ENCODE measurements around the gene CFI. TPM values are rescaled to one million over a fixed set of nuclear protein-coding genes. Genes with fewer than 3 reads are reported as not detected.

Gene CFI
- not detected for polyA plus RNA-seq (2012; ENCODE audit: insufficient read depth, insufficient read length, low read depth)

GRCh38 chr4:109801895-109802319 is at the start of gene CFI:
CFI (minus strand) TSS chr4:109801999; CDS start chr4:109801971, 28 bp downstream.
- Histone ChIP-seq H3K4me3 (ENCODE audit: low read depth, low read length) (no peak within 1 kb of the TSS), H3K36me3 (no peaks in the 10 kb centered on the region), H3K9me3 (no peaks in the 10 kb centered on the region), H3K27me3 (no peaks in the 10 kb centered on the region), H3K4me1 (no peaks in the 10 kb centered on the region)
- no peak for DNase-seq
- no peak for TF ChIP-seq CTCF (IDR thresholded peaks at IDR 0.05; ENCODE audit: low read depth, low read length)

- Histone ChIP-seq H3K4me3 (ENCODE audit: low read depth, low read length) (no peak overlapping the region), H3K9me3 (no peaks in the 10 kb centered on the region), H3K27me3 (peaks cover 10% of the 10 kb centered on the region), H3K36me3 (no peaks in the 10 kb centered on the region), H3K4me1 (no peaks in the 10 kb centered on the region)
- no peak for DNase-seq
- no peak for TF ChIP-seq CTCF (IDR thresholded peaks at IDR 0.05; ENCODE audit: low read depth, low read length)
These were observed 48.8 kb upstream of the CFI start for GRCh38 chr4:109850601-109851000.

- Histone ChIP-seq H3K27me3 (peaks cover 10% of the 10 kb centered on the region), H3K9me3 (no peaks in the 10 kb centered on the region), H3K4me3 (ENCODE audit: low read depth, low read length) (no peak overlapping the region), H3K36me3 (no peaks in the 10 kb centered on the region), H3K4me1 (no peaks in the 10 kb centered on the region)
- TF ChIP-seq CTCF (IDR thresholded peaks at IDR 0.05; ENCODE audit: low read depth, low read length), result no peak
- no peak for DNase-seq
These were observed 46.7 kb upstream of the CFI start for GRCh38 chr4:109848501-109848900.

GRCh38 chr4:109847896-109848442 is 46.2 kb upstream of the CFI start, which contains the start of gene LRIT3:
LRIT3 (plus strand) TSS chr4:109848107; CDS start chr4:109848202, 95 bp downstream.
- Histone ChIP-seq H3K4me1 (no peaks in the 10 kb centered on the region), H3K9me3 (no peaks in the 10 kb centered on the region), H3K27me3 (peaks cover 10% of the 10 kb centered on the region), H3K4me3 (ENCODE audit: low read depth, low read length) (no peak within 1 kb of the TSS), H3K36me3 (no peaks in the 10 kb centered on the region)
- DNase-seq, result no peak
- TF ChIP-seq CTCF (IDR thresholded peaks at IDR 0.05; ENCODE audit: low read depth, low read length), result no peak

- Histone ChIP-seq H3K4me1 (no peaks in the 10 kb centered on the region), H3K36me3 (no peaks in the 10 kb centered on the region), H3K27me3 (peaks cover 10% of the 10 kb centered on the region), H3K4me3 (ENCODE audit: low read depth, low read length) (no peak overlapping the region), H3K9me3 (no peaks in the 10 kb centered on the region)
- no peak for TF ChIP-seq CTCF (IDR thresholded peaks at IDR 0.05; ENCODE audit: low read depth, low read length)
- DNase-seq, result no peak
These were observed 44.7 kb upstream of the CFI start for GRCh38 chr4:109846395-109847098.

GRCh38 chr4:109836985-109837384 is 35.2 kb upstream of the CFI start:
- no peak overlapping the region for H3K4me3 ChIP-seq (ENCODE audit: low read depth, low read length)
- no peaks in the 10 kb centered on the region for H3K4me1 ChIP-seq
- no peak for DNase-seq
- H3K9me3 ChIP-seq, result no peaks in the 10 kb centered on the region
- no peaks in the 10 kb centered on the region for H3K36me3 ChIP-seq
- no peaks in the 10 kb centered on the region for H3K27me3 ChIP-seq
- no peak for TF ChIP-seq CTCF (IDR thresholded peaks at IDR 0.05; ENCODE audit: low read depth, low read length)
